PC-9 (cell line): Measurements from ENCODE around the gene ARHGAP30.

Experiments used
- EZH2 ChIP-seq: fragments of 200-600 bp; sonication (generic); IDR thresholded peaks from 2 replicates; pipeline ENCODE4 v1.8.0; 2017; ENCODE audit warnings: antibody characterized with exemption, low read depth
- TF ChIP-seq, protein P1 (sequence below): fragments of 200-600 bp; sonication (generic); conservative IDR thresholded peaks from 2 replicates; pipeline ENCODE4 v1.6.1; 2017; ENCODE audit warnings: mixed run types, antibody characterized with exemption, mild to moderate bottlenecking, moderate library complexity

- TF ChIP-seq, protein P1, sequence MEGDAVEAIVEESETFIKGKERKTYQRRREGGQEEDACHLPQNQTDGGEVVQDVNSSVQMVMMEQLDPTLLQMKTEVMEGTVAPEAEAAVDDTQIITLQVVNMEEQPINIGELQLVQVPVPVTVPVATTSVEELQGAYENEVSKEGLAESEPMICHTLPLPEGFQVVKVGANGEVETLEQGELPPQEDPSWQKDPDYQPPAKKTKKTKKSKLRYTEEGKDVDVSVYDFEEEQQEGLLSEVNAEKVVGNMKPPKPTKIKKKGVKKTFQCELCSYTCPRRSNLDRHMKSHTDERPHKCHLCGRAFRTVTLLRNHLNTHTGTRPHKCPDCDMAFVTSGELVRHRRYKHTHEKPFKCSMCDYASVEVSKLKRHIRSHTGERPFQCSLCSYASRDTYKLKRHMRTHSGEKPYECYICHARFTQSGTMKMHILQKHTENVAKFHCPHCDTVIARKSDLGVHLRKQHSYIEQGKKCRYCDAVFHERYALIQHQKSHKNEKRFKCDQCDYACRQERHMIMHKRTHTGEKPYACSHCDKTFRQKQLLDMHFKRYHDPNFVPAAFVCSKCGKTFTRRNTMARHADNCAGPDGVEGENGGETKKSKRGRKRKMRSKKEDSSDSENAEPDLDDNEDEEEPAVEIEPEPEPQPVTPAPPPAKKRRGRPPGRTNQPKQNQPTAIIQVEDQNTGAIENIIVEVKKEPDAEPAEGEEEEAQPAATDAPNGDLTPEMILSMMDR, result no peak
- no peak for TF ChIP-seq EZH2
Measured at GRCh38 chr1:161044535-161044907, 25.2 kb downstream of the ARHGAP30 start.
